ENCODE data around the gene NLGN3. TPM values are rescaled to one million over a fixed set of nuclear protein-coding genes. Genes with fewer than 3 reads are reported as not detected.

Gene NLGN3
- total RNA-seq, 1 donor from 2014 or later, result 0.48 TPM

GRCh38 chrX:71212536-71212935, 67.9 kb downstream of the NLGN3 start:
- no peak for DNase-seq (ENCODE audit: low spot score)

- no peak for DNase-seq (ENCODE audit: low spot score)
Measured at GRCh38 chrX:71214152-71214551, 69.5 kb downstream of the NLGN3 start.

- no peak for DNase-seq (ENCODE audit: low spot score)
Measured at GRCh38 chrX:71214604-71215337, 70.1 kb downstream of the NLGN3 start.

- DNase-seq (ENCODE audit: low spot score), result no peak
Measured at GRCh38 chrX:71215338-71215912, 70.8 kb downstream of the NLGN3 start.

GRCh38 chrX:71216485-71216884, 71.8 kb downstream of the NLGN3 start:
- DNase-seq (ENCODE audit: low spot score), result no peak

GRCh38 chrX:71217298-71217697, 72.7 kb downstream of the NLGN3 start:
- no peak for DNase-seq (ENCODE audit: low spot score)

Other genes with a start within 250 kb of the NLGN3 start
- not detected for gene TEX11, start 236.1 kb upstream of the NLGN3 start, total RNA-seq
- not detected for gene SLC7A3, start 213.7 kb upstream of the NLGN3 start, total RNA-seq
- 53.6 TPM for gene SNX12, start 76.5 kb upstream of the NLGN3 start, total RNA-seq
- gene FOXO4, start 49.0 kb upstream of the NLGN3 start, total RNA-seq, result 24.7 TPM
- gene CXorf65, start 38.1 kb upstream of the NLGN3 start, total RNA-seq, result 2.2 TPM
- 5.8 TPM for gene IL2RG, start 33.3 kb upstream of the NLGN3 start, total RNA-seq
- 46.7 TPM for gene MED12, start 26.2 kb upstream of the NLGN3 start, total RNA-seq
- gene GJB1, start 78.4 kb downstream of the NLGN3 start, total RNA-seq, result not detected
- gene ZMYM3, start 109.3 kb downstream of the NLGN3 start, total RNA-seq, result 11.8 TPM
- 168 TPM for gene NONO, start 138.8 kb downstream of the NLGN3 start, total RNA-seq
- 0.84 TPM for gene ITGB1BP2, start 156.9 kb downstream of the NLGN3 start, total RNA-seq
- 36.9 TPM for gene TAF1, start 221.5 kb downstream of the NLGN3 start, total RNA-seq